Activated CD4-positive, alpha-beta T cell treated with anti-CD3 and anti-CD28 coated beads, Interleukin-2, amount 10 ng/mL, durations not matched to agents 24 days and 14 days (primary cell): ENCODE data around the gene SLC31A1. TPM values are rescaled to one million over a fixed set of nuclear protein-coding genes. Genes with fewer than 3 reads are reported as not detected.

Source experiments
- DNase-seq: peaks from one replicate; pipeline ENCODE4 v3.0.0; 2022
- H3K27ac Mint-ChIP-seq: one replicate; pipeline ENCODE4 v1.8.0; 2022; ENCODE audit warnings: mild to moderate bottlenecking, mixed read lengths
- H3K27me3 Mint-ChIP-seq: one replicate; pipeline ENCODE4 v1.8.0; 2022; ENCODE audit warnings: mixed read lengths
- H3K36me3 Mint-ChIP-seq: one replicate; pipeline ENCODE4 v1.8.0; 2022; ENCODE audit warnings: low read depth, mild to moderate bottlenecking, mixed read lengths
- H3K4me1 Mint-ChIP-seq: one replicate; pipeline ENCODE4 v1.8.0; 2021; ENCODE audit warnings: mixed read lengths
- H3K4me3 Mint-ChIP-seq: one replicate; pipeline ENCODE4 v1.8.0; 2022; ENCODE audit warnings: mild to moderate bottlenecking, moderate library complexity, mixed read lengths
- H3K9me3 Mint-ChIP-seq: one replicate; pipeline ENCODE4 v1.8.0; 2021; ENCODE audit warnings: mixed read lengths
- intact Hi-C: fragments of 100-400 bp; cut with micrococcal nuclease; formaldehyde crosslinking; loops from one replicate; pipeline ENCODE4 v1.15.1; 2023
- total RNA-seq: library from RNA; stranded (reverse); gene quantifications from 2 replicates; pipeline ENCODE4 v1.2.3, GENCODE V29; 2022

Gene SLC31A1
- total RNA-seq, 1 donor from 2014 or later, result 20.0 TPM

- H3K4me3 Mint-ChIP-seq, result no peak overlapping the region
- peaks cover 2% of the 10 kb centered on the region for H3K4me1 Mint-ChIP-seq
- DNase-seq, result no peak
- intact Hi-C loops, result loop anchor here (5.0 kb wide), 1 partner anchor 37 kb away; the partner anchor contains the start of gene BSPRY
- H3K27me3 Mint-ChIP-seq, result no peaks in the 10 kb centered on the region
- H3K27ac Mint-ChIP-seq, result no peak overlapping the region
- no peaks in the 10 kb centered on the region for H3K9me3 Mint-ChIP-seq
- H3K36me3 Mint-ChIP-seq, result no peaks in the 10 kb centered on the region
Observed at GRCh38 chr9:113310538-113310937, 89.2 kb downstream of the SLC31A1 start.

- Mint-ChIP-seq H3K27ac (no peak overlapping the region), H3K36me3 (no peaks in the 10 kb centered on the region), H3K4me1 (peaks cover 2% of the 10 kb centered on the region), H3K4me3 (no peak overlapping the region), H3K9me3 (no peaks in the 10 kb centered on the region), H3K27me3 (no peaks in the 10 kb centered on the region)
- intact Hi-C loops, result loop anchor here (5.0 kb wide), 1 partner anchor 35 kb away; the partner anchor contains the start of gene BSPRY
- no peak for DNase-seq
Observed at GRCh38 chr9:113311961-113312360, 90.6 kb downstream of the SLC31A1 start.

GRCh38 chr9:113313261-113313660 is 91.9 kb downstream of the SLC31A1 start:
- intact Hi-C loops, result loop anchor here (5.0 kb wide), 1 partner anchor 34 kb away; the partner anchor contains the start of gene BSPRY
- Mint-ChIP-seq H3K27me3 (no peaks in the 10 kb centered on the region), H3K4me1 (peaks cover 2% of the 10 kb centered on the region), H3K36me3 (no peaks in the 10 kb centered on the region), H3K4me3 (no peak overlapping the region), H3K27ac (no peak overlapping the region), H3K9me3 (no peaks in the 10 kb centered on the region)
- DNase-seq, result no peak

Other genes starting within 250 kb of the SLC31A1 start
- 0.24 TPM in 1 of 2 replicates, not detected in the other for gene ZNF883, start 209.4 kb upstream of the SLC31A1 start, total RNA-seq
- gene ZFP37, start 164.8 kb upstream of the SLC31A1 start, total RNA-seq, result 0.30 and 0.33 TPM in 2 replicates
- 4.5 and 5.3 TPM in 2 replicates for gene SLC31A2, start 70.5 kb upstream of the SLC31A1 start, total RNA-seq
- gene FKBP15, start 267 bp upstream of the SLC31A1 start, total RNA-seq, result 33.9 and 36.7 TPM in 2 replicates
- 52.0 and 57.4 TPM in 2 replicates for gene CDC26, start 54.0 kb downstream of the SLC31A1 start, total RNA-seq
- gene PRPF4, start 54.1 kb downstream of the SLC31A1 start, total RNA-seq, result 63.6 and 64.6 TPM in 2 replicates
- 0.12 TPM in 1 of 2 replicates, not detected in the other for gene RNF183, start 81.8 kb downstream of the SLC31A1 start, total RNA-seq
- gene WDR31, start 118.7 kb downstream of the SLC31A1 start, total RNA-seq, result 2.2 and 2.7 TPM in 2 replicates
- 10.5 and 10.6 TPM in 2 replicates for gene BSPRY, start 128.0 kb downstream of the SLC31A1 start, total RNA-seq
- 16.5 and 17.8 TPM in 2 replicates for gene HDHD3, start 155.4 kb downstream of the SLC31A1 start, total RNA-seq
- gene ALAD, start 179.7 kb downstream of the SLC31A1 start, total RNA-seq, result 23.5 and 24.9 TPM in 2 replicates
- gene POLE3, start 189.1 kb downstream of the SLC31A1 start, total RNA-seq, result 81.4 and 84.4 TPM in 2 replicates
- gene C9orf43, start 189.2 kb downstream of the SLC31A1 start, total RNA-seq, result 0.51 and 0.52 TPM in 2 replicates
- 113 and 122 TPM in 2 replicates for gene RGS3, start 242.2 kb downstream of the SLC31A1 start, total RNA-seq